ENCODE data around the gene ETV7.
"Not testable (repeated sequence)": the region's sequence is repeated elsewhere in the genome, so short reads cannot be mapped to it uniquely, and the experiment has no call there.

ETV7 gene

GRCh38 chr6:36387440-36388303 is at the start of gene ETV7:
ETV7 (minus strand) TSS chr6:36387669; CDS start chr6:36387541, 128 bp downstream.
- peak; percentile 32 for DNase-seq

GRCh38 chr6:36436466-36436865 is 49.0 kb upstream of the ETV7 start:
- DNase-seq: no peak

GRCh38 chr6:36432151-36432671 is 44.7 kb upstream of the ETV7 start:
- no peak for DNase-seq

GRCh38 chr6:36431197-36431596 is 43.7 kb upstream of the ETV7 start:
- no peak for DNase-seq

- DNase-seq: no peak
Observed at GRCh38 chr6:36430351-36430750, 42.9 kb upstream of the ETV7 start.

- DNase-seq: no peak
Observed at GRCh38 chr6:36428911-36429310, 41.4 kb upstream of the ETV7 start.

GRCh38 chr6:36426622-36427021 is 39.2 kb upstream of the ETV7 start:
- DNase-seq: no peak

GRCh38 chr6:36423101-36423824 is 35.8 kb upstream of the ETV7 start:
- DNase-seq: peak; percentile 98

GRCh38 chr6:36422714-36423100 is 35.2 kb upstream of the ETV7 start:
- no peak for DNase-seq

- no peak for DNase-seq
Observed at GRCh38 chr6:36419310-36419709, 31.8 kb upstream of the ETV7 start.

- no peak for DNase-seq
Observed at GRCh38 chr6:36418558-36418957, 31.1 kb upstream of the ETV7 start.

- DNase-seq: no peak
Observed at GRCh38 chr6:36414481-36414880, 27.0 kb upstream of the ETV7 start.

- DNase-seq: no peak
Observed at GRCh38 chr6:36413489-36414480, 26.3 kb upstream of the ETV7 start.

GRCh38 chr6:36409718-36410117 is 22.2 kb upstream of the ETV7 start:
- not testable (repeated sequence) for DNase-seq

- DNase-seq: no peak
Observed at GRCh38 chr6:36404164-36404563, 16.7 kb upstream of the ETV7 start.

- no peak for DNase-seq
Observed at GRCh38 chr6:36402481-36402880, 15.0 kb upstream of the ETV7 start.

GRCh38 chr6:36399970-36400369 is 12.5 kb upstream of the ETV7 start:
- no peak for DNase-seq

- DNase-seq: no peak
Observed at GRCh38 chr6:36392621-36393020, 5.2 kb upstream of the ETV7 start.

- DNase-seq: no peak
Observed at GRCh38 chr6:36389353-36389752, 1.9 kb upstream of the ETV7 start.

- peak; percentile 17 for DNase-seq
Observed at GRCh38 chr6:36386495-36387439, 702 bp downstream of the ETV7 start.

- DNase-seq: no peak
Observed at GRCh38 chr6:36384095-36384494, 3.4 kb downstream of the ETV7 start.

- DNase-seq: peak; percentile 47
Observed at GRCh38 chr6:36383606-36384005, 3.9 kb downstream of the ETV7 start.
